GM12872 (cell line): Measurements from ENCODE around the gene RTN4IP1.

Experiments used
- TF ChIP-seq, protein P1 (sequence below): IDR thresholded peaks from 3 replicates; pipeline ENCODE4 v1.5.1; 2011; ENCODE audit warnings: low read depth, mild to moderate bottlenecking, low read length, moderate library complexity; ENCODE audit not compliant: insufficient read depth

RTN4IP1 gene

DNA sequence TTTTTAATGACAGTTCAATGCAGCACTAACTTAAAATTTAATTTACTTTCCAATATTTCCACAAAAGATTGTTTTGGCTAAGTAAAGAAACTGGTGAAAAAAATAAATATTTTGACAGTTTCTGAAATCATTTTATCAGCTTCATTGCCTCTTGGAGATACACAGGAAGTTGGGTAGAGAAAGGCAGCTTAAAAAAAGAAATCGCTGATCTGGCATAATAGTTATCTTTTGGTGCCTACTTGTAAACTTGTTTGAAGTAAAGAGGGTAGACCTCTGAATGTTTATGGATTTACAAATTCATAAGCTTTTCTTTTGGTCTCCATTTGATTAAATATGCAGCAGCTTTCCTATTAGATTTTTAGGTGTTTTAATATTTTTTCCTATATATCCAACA is 103.4 kb downstream of the RTN4IP1 start:
- TF ChIP-seq, protein P1, sequence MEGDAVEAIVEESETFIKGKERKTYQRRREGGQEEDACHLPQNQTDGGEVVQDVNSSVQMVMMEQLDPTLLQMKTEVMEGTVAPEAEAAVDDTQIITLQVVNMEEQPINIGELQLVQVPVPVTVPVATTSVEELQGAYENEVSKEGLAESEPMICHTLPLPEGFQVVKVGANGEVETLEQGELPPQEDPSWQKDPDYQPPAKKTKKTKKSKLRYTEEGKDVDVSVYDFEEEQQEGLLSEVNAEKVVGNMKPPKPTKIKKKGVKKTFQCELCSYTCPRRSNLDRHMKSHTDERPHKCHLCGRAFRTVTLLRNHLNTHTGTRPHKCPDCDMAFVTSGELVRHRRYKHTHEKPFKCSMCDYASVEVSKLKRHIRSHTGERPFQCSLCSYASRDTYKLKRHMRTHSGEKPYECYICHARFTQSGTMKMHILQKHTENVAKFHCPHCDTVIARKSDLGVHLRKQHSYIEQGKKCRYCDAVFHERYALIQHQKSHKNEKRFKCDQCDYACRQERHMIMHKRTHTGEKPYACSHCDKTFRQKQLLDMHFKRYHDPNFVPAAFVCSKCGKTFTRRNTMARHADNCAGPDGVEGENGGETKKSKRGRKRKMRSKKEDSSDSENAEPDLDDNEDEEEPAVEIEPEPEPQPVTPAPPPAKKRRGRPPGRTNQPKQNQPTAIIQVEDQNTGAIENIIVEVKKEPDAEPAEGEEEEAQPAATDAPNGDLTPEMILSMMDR = no peak

DNA sequence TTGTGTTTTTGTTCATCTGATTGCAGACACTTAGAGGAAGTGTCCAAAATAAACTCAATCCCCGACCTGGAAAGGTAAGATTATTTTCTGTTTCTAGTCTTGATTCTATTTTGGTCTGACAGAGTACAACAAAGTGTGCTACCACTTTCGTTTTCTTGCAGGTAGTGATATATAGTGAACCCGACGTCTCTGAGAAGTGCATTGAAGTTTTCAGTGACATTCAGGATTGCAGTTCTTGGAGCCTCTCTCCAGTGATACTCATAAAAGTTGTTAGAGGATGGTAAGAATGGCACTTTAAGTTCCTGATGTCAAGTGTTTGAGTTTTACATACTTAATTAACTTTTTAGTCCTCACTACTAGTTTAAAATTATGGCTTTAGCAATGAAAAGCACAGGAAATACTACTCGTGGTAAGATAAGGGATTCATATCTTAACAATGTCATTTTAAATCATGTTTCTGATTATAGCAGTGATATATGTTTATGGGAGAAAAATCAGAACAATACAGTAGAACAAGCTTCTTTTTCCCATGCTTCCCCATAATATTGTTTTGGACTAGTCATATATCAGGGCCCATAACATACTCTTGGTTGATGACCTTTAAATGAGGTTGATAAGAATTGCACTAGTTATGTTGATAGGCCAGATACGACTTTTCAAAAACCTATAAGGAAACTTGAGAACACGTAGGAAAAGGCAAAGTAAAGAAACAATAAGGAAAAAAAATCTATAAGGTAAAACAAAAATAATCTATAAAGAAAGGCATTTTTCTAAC is 104.0 kb downstream of the RTN4IP1 start:
- TF ChIP-seq, protein P1 = no peak

DNA sequence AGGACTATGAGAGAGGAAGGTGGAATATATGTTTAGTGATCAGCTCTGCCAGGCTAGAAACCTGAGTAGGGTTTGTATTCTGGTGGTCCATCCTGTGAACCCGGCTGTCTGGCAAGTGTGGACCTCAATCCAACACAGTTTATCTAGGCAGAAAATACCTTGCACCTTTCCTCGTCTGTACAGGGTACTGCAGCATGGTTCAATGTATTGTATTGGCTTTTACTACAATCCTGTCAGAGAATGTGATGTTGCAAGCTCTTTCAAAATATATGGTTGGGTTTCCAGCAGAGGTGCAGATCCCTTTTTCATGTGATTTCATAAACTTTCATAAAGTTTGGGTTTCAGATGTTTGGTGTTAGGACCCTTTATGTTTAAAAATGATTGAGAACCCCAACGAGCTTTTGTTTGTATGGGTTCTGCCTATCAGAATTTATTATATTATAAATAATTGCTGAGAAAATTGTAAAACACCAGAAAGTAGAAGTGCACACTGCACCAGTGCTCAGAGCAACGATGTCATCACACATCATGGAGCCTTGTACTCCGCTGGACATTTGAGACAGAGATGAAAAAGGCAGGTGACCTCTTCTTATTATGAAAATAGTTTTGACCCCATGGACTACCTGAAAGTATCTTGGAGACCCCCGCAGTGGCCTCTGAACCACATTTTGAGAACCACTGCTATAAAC is 106.6 kb downstream of the RTN4IP1 start:
- TF ChIP-seq, protein P1 = no peak
